Neural crest cell (in vitro differentiated cells): Measurements from ENCODE around the gene TGFB2. TPM values are rescaled to one million over a fixed set of nuclear protein-coding genes. Genes with fewer than 3 reads are reported as not detected.
A peak's percentile ranks its signal among the peaks of the same experiment; 100 is the strongest.

Experiments used
- DNase-seq: peaks from one replicate; pipeline ENCODE4 v3.0.0; 2021; ENCODE audit warnings: low read depth, mixed read lengths, low spot score
- H3K27ac Mint-ChIP-seq: one replicate; pipeline ENCODE4 v1.8.0; 2021; ENCODE audit warnings: mild to moderate bottlenecking, mixed read lengths; ENCODE audit not compliant: unreplicated experiment
- H3K27me3 Mint-ChIP-seq: 2 replicates; pipeline ENCODE4 v1.8.0; 2021; ENCODE audit warnings: low read depth, mild to moderate bottlenecking, mixed read lengths
- H3K36me3 Mint-ChIP-seq: 2 replicates; pipeline ENCODE4 v1.8.0; 2021; ENCODE audit warnings: low read depth, mild to moderate bottlenecking, mixed read lengths
- H3K4me1 Mint-ChIP-seq: 2 replicates; pipeline ENCODE4 v1.8.0; 2021; ENCODE audit warnings: mixed read lengths
- H3K4me3 Mint-ChIP-seq: one replicate; pipeline ENCODE4 v1.8.0; 2021; ENCODE audit warnings: mild to moderate bottlenecking, mixed read lengths
- H3K9me3 Mint-ChIP-seq: 2 replicates; pipeline ENCODE4 v1.8.0; 2021; ENCODE audit warnings: mixed read lengths
- CTCF ChIP-seq: fragments of 200-600 bp; sonication (generic); conservative IDR thresholded peaks from 2 replicates; pipeline ENCODE4 v1.5.0; 2021; ENCODE audit warnings: antibody characterized with exemption, mild to moderate bottlenecking
- total RNA-seq: library from RNA; stranded (reverse); gene quantifications from 2 replicates; pipeline ENCODE4 v1.2.1, GENCODE V29; 2021

Gene TGFB2
- total RNA-seq, 1 donor from 2014 or later: 11.4 TPM

GRCh38 chr1:218353656-218354055, 8.5 kb downstream of the TGFB2 start:
- no peak for DNase-seq
- TF ChIP-seq CTCF: no peak
- peak overlapping the region; percentile 24 for H3K27ac Mint-ChIP-seq
- no peak overlapping the region for H3K4me3 Mint-ChIP-seq
- no peaks in the 10 kb centered on the region for H3K36me3 Mint-ChIP-seq
- no peaks in the 10 kb centered on the region for H3K9me3 Mint-ChIP-seq
- peaks cover 18% of the 10 kb centered on the region for H3K4me1 Mint-ChIP-seq
- peaks cover 3% of the 10 kb centered on the region for H3K27me3 Mint-ChIP-seq

- Mint-ChIP-seq H3K4me1 (peaks cover 15% of the 10 kb centered on the region), H3K27ac (no peak overlapping the region), H3K36me3 (no peaks in the 10 kb centered on the region), H3K9me3 (no peaks in the 10 kb centered on the region), H3K27me3 (no peaks in the 10 kb centered on the region), H3K4me3 (no peak overlapping the region)
- TF ChIP-seq CTCF: no peak
- DNase-seq: no peak
These were observed 10.1 kb downstream of the TGFB2 start for GRCh38 chr1:218355278-218355677.

GRCh38 chr1:218357211-218357892, 12.2 kb downstream of the TGFB2 start:
- H3K4me1 Mint-ChIP-seq: peaks cover 25% of the 10 kb centered on the region
- H3K4me3 Mint-ChIP-seq: no peak overlapping the region
- DNase-seq: no peak
- H3K36me3 Mint-ChIP-seq: no peaks in the 10 kb centered on the region
- no peak overlapping the region for H3K27ac Mint-ChIP-seq
- TF ChIP-seq CTCF: no peak
- no peaks in the 10 kb centered on the region for H3K9me3 Mint-ChIP-seq
- no peaks in the 10 kb centered on the region for H3K27me3 Mint-ChIP-seq

GRCh38 chr1:218357893-218358232, 12.7 kb downstream of the TGFB2 start:
- H3K4me1 Mint-ChIP-seq: peaks cover 25% of the 10 kb centered on the region
- no peak overlapping the region for H3K27ac Mint-ChIP-seq
- H3K36me3 Mint-ChIP-seq: no peaks in the 10 kb centered on the region
- no peaks in the 10 kb centered on the region for H3K27me3 Mint-ChIP-seq
- no peaks in the 10 kb centered on the region for H3K9me3 Mint-ChIP-seq
- H3K4me3 Mint-ChIP-seq: no peak overlapping the region
- DNase-seq: no peak
- TF ChIP-seq CTCF: no peak

DNA sequence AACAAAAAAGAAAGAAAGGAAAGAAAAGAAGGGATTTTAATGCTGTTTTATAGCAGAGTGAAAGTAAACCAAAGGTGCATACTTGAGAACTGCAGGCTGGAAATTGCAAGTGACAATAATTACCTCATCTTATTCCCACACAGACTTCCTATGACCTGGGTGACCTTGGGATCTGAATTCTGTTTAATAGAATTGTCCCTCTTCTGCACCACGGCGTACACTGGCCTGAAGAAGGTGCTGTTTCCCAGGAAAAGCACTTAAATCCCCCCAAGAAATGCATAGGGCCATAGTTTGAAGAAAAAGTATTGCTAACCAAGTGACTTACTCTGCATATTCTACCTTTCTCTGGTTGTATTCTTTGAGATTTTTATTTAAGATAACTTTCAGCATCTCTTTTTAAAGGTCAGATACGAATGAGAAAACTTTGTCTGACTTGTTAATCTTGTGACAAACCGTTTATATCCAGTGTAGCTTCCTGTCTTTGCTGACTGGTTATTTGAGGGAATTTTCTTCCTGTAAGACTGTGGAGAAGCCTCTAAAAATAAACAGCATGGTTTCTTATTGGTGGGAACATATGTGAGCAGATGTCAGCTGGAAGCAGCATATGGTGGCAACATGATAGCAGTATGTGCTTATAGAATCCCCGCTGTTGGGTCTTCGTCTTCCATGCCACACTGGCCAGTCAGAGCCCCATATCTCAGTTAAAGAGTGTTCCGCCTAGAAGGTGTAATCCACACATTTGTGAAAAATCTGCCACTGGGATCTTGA, 16.3 kb downstream of the TGFB2 start:
- Mint-ChIP-seq H3K27ac (peak overlapping the region; percentile 27), H3K27me3 (no peaks in the 10 kb centered on the region), H3K4me3 (no peak overlapping the region), H3K36me3 (no peaks in the 10 kb centered on the region), H3K4me1 (peaks cover 15% of the 10 kb centered on the region), H3K9me3 (no peaks in the 10 kb centered on the region)
- TF ChIP-seq CTCF: peak; percentile 55
- DNase-seq: no peak
